GM19328 (cell line): ENCODE measurements around the gene ST6GALNAC3.

Experiments used
- ATAC-seq: cut with Tn5 transposase; IDR thresholded peaks from one replicate; pipeline ENCODE4 v1.9.1; 2021; ENCODE audit warnings: mild to moderate bottlenecking, moderate library complexity; ENCODE audit not compliant: unreplicated experiment

The ST6GALNAC3 gene

DNA sequence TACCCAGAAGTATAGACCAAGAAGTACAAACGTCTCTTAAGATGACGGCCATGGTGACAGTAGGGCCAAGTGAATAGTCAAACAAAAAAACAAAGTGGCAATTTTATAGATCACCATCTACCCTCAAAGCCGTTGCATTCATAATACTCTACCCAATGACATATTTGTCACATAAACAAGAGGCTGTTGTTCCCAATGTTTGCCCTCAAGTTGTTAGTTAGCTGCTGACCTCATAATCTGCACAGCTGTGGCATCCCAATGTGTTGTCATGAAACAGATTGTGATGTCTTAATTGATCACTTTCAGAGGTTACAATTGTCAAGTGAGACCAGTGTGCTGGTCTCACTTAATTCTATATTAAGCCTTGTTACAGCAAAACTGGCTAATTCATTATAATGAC is 333.8 kb downstream of the ST6GALNAC3 start:
- no peak for ATAC-seq

DNA sequence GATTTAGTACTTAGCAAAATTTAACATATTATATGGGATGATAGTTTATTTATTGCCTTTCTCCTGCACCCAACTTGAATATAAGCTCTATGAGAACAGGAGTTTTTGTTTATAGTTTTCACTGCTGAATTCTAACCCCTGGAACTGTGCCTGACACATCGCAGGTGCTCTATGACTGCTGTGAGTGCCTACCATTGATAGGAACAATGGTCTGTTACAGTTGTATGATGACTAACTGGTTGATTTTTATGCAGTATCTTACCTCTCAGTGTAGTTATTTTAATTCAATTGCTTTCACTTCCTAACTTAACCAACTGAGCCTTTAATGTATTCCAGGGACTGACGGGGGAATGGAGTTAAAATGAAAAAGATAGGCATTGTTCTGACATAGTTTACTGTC is 336.0 kb downstream of the ST6GALNAC3 start:
- ATAC-seq = no peak

DNA sequence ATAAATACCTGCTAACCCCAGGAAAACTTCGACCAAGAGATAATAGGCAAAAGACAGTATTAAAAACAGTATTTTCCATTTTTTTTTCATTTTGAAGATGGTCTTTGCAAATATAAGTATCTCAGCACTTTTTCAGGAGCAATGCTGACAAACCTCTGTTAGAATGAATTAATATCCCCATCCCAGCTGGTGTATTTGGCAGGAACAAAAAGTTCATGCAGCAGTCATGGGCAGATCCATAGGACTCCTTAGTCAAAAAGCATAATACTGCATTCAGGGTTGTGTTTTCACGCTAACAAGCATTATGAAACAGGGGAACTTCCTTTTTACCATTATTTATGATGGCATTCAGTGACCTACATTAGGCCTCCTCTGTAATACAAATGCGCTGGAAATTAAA is 344.0 kb downstream of the ST6GALNAC3 start:
- no peak for ATAC-seq

DNA sequence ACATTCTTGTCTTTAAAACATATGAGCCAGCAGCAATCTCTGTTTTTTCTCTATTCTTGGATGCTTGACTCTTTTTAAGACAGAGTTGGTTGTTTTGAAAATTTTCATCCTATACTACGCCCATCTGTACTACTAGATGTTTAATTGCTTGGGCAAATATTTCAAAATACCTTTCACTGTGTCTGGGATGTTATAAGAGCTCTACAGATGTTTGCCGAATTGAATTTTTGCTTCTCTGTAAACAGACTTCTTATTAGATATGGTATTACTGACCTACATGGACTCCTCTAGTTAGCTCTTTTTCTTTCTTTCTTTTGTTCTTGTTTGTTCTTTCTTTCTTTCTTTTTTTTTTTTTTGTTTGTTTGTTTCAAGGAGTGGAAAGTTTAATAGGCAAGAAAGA is 345.1 kb downstream of the ST6GALNAC3 start:
- no peak for ATAC-seq

DNA sequence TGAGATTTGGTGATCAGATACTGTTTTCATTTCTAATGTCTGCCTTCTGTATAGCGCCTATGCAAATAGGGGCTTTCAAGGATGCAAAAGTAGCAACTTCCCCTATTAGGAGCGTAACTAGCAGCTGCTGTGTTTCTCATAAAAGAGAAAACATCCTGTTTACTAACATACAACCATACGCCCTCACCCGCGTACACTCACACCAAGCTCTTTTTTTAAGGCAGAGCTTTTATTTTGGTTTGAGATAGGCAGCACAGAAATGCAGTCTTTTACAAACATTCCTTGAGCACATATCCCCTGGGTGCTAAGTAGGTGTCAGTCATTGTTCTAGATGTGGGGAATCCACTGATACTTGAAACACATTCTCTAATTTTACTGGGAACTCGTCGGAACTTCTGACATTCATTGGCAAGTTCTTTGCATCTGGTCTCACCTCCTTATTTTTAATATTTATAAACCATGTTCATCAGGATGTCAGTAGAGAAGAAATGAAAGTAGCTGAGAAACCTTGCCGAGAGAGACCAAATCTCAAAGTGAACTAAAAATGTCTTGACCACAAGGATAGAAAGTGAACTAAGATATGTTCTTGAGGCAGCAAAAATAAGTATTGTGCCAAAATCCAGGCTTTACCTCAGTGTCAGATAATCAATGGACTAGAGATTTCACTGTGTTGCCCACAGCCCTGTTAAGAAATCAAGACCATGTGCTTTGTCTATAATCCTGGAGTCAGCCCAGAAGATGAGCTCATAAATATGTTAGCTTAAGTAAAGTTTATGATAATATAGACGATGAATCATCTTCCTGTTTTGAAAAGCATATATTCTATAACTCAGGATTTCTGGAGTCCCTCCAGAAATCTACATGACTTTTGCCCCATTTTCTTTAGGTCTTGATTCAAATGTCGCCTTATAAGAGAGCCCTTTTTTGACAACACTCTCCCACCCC is 350.9 kb downstream of the ST6GALNAC3 start:
- peak; percentile 54 for ATAC-seq

DNA sequence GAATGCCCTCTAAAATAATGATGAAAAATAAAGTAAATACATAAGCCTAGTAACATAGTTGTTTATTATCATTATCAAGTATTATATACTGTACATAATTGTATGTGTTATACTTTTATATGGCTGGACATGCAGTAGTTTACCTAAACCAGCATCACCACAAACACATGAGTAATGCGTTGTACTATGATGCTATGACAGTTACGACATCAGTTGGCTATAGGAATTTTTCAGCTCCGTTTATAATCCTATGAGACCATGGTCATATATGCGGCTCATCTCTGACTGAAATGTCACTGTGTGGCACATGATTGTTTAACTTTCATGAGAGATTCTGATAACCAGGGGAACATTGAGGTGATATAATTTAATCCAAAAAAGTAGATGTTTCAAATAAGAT is 352.1 kb downstream of the ST6GALNAC3 start:
- no peak for ATAC-seq

DNA sequence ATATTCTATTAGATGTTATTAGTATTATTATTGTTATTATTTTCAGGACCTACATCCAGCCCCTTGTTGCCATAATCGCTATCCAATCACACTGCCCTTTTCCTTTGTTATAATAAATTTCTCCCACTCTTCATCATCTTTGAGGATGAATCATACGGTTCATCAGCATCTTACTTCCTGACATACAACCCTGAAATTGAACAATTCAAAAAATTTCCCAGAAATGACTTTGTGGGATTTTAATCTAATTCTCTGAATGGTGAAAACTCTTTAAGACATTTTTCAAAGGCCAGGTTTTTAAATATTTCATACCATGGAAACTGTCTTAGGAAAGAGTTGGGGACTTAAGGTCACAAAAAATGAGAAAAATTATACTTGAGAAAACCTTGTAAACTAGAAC is 353.5 kb downstream of the ST6GALNAC3 start:
- ATAC-seq = no peak

DNA sequence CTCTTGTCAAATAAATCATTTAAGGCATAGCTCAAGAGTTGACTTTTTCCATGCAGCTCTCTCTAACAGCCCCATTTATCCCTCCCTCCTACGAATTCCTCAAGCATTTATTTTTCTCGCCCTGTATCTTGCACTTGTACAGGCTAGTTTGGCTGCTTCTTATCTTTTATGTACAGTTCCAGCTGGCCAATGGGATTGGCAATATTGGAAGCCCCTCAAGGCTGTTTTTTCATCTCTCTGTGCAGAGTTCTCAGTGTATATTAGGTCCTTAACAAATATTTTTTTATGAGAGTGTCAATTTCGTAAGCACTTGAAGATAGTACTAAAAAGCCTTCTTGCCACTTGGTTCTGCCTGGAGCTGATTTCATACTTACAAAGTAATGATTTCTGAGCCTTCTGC is 356.0 kb downstream of the ST6GALNAC3 start:
- ATAC-seq = no peak

DNA sequence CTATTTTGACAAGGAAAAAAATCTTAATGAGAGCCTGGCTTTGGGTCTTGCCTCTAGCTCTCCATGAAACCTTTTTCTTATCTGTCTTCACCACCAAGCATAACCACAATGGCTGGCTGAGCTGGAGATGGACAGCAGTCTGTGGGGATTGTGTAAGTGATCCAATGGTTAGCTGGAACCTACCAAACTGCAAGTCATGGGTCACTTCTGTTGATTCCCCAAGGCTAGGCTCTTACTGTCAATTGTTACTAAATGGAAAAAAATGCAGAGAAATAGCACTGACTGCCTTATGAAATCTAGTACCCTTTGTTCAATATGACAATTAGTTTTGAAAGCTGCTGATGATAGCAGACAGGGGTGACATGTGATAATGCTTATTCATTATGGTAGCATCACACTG is 359.0 kb downstream of the ST6GALNAC3 start:
- ATAC-seq = no peak

DNA sequence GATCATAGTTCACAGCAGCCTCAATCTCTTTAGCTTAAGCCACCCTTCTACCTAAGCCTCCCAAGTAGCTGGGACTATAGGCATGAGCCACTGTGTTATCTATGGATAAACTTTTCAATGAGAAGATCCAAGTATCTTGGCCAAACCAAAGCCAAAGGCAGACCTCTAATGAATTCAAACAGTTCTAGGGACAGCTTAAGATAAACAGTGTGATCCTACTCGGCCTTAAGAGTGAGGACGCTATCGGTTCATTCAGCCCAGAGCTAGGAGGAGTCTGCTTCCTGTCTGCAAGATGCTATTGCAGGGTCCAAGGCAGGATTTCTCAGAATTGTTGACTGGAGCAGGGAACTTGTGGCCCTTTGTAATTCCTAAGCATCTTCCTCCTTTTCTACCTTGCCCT is 368.7 kb downstream of the ST6GALNAC3 start:
- no peak for ATAC-seq

DNA sequence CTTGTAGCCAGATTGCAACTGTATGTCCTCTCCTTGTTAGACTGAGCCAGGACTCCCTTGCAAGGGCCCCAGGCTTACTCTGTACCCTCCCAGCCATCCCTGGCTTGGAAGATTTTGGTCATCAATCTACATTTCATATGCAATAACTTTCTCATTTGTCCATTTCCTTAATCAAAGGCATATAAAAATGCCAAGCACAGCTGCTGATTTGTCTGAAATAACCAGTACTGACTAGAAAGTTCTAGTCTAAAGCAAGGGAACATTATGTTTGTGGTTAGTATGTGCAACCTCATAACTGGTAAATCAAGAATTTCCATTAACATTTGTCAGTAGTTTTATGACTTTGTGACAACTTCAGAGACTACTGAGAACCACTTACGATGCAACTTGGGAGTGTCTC is 370.2 kb downstream of the ST6GALNAC3 start:
- no peak for ATAC-seq

DNA sequence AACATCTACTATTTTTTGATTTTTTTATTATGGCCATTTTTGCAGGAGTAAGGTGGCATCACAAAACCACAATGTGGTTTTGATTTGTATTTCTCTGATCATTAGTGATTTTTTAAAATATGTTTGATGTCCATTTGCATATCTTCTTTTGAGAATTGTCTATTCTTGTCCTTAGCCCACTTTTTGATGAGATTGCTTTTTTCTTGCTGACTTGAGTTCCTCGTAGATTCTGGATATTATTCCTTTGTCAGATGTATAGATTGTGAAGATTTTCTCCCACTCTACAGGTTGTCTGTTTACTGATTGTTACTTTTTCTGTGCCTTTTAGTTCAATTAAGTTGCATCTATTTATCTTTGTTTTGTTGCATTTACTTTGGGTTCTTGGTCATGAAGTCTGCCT is 375.7 kb downstream of the ST6GALNAC3 start:
- ATAC-seq = no peak

DNA sequence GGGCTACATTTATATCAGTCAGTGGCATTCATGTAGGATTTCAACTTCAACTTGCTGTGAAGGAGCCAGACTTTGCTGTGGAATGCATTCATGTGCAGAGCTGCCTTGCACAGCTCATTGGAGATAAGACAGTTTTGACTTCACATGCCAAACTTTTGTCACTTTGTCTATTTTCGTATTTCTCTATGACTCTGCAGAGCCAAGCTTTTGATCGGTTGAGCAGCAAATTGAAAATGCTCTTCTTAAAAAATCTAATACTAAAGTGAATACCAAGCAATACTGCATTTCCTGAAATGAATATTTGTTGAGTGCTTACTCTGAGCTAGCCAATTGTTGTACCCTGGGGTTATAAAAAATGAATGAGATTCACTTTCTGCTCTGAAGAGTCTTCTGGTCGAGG is 388.7 kb downstream of the ST6GALNAC3 start:
- ATAC-seq = no peak

DNA sequence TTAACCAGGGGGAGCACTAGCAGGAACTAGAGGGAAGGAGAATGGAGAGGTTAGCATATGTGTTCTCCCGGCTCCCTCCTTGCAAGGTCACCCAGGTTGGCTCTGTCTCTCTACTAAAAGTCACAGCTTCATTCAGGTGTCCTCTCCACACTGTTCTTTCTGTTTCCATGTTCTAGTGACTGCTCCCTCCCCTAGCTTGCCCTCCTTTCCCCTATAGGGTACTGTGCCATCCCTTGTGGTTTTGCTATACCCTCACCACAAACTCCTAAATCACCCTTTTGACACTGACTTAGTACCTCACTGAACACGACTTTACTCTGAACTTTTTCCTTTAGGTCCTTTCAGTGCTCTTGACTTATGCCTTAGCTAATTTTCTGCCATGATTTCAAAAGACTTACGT is 389.3 kb downstream of the ST6GALNAC3 start:
- no peak for ATAC-seq

DNA sequence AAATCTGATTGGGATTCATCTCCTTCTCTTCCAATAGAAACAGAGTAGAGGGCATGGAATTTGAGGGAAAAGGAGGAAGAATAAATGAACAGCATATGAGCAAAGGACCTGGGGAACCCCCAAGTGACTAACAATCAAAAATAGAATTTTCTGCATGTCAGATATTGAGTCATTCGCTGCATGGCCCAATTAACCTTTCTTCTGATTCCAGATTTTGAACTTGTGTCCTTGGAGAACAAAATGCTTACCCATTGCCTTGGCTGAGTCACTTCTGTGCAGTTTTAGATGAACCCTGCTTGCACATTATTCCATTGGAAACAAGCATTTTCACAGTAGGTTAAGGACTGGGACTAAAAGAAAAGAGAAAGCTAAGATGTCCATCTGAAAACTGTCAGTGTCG is 390.5 kb downstream of the ST6GALNAC3 start:
- ATAC-seq = no peak

DNA sequence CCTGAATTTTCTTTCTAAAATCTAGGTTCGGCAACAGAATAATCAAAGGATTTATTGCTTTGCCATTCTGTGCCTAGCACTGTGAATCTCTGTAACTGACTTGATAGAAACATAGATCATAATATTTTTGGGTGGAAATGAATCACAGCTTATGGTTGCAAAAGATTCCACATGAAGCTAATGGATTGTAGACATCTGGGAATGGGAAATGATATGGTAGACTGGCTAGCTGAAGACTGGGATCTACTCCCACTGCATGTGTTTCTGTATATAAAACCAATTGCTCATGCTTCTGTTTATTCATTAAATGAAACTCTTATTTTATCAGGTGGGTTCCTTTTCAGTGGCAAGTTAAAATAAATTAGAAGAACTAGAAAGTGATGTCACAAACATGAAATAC is 395.6 kb downstream of the ST6GALNAC3 start:
- ATAC-seq = no peak

DNA sequence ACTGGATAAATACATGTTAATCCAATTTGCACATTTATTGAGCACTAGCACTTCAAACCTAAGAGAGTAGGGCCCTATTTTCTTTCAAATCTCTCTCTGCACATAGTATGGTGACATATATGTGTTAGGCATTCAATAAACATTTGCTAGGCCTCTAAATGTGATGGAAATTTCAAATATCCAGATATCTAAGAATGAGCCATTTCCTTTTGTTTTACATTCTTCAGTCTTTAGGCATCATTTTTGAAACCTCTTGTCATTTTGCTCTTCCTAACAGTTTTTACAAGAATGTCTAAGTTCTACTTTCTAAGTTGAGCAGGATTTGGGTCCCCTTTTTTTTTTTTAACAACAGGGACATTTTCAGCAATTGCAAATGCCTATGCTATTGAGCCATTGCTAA is 397.0 kb downstream of the ST6GALNAC3 start:
- ATAC-seq = no peak

DNA sequence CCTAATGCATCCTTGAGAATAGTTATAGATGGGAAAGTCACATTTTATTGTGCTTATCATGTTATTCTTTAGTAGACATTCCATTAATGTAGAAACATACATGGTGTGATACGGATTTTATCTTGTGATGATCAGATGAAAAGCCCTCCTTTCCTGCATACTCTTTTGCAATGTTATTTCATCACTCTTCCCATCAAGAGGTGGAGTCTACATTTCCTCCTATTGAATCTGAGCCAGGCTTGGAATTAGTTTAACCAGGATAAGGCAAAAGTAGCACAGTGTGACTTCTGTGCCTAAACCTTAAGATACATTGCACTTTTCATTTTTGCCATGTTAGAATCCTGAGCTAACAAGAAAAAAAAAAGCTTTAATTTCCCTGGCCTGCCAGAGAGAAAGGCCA is 399.0 kb downstream of the ST6GALNAC3 start:
- no peak for ATAC-seq

DNA sequence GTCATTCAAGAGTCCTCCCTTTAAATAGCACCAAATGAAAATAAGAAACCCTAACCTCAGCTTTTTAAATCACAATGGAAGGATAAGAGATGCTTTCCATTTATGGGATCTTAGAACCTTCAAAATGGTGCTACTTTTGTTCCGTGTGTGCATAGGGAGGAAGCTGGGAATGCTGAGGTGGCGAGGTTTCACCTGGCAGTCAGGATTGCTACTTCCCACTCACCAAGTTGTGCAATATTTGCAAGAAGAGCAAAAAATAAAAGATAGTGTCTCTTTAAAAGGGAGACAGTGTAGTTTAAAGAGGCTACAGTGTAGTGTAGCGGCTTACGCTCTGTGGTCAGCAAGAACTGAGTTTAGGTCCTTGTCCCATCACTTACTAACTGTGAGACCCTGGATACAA is 400.4 kb downstream of the ST6GALNAC3 start:
- ATAC-seq = no peak

DNA sequence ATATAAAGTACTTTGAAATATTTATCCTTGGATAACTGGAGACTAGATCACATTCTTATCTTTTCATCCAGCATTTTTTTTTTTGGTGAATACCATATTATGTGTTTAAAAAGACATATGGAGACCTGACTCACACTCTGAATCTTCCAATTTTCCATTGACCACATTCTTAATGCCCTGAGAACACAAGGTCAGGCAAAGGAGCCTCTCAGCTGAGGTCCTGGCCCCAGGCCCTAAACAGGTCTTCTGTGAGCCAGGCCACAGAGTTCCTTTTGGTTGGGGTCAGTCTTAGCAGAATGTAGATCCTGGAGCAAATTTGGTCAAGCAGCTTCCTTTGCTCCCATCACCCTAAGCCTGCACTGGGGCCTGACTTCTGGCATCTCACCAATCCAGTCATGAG is 402.6 kb downstream of the ST6GALNAC3 start:
- ATAC-seq = no peak

DNA sequence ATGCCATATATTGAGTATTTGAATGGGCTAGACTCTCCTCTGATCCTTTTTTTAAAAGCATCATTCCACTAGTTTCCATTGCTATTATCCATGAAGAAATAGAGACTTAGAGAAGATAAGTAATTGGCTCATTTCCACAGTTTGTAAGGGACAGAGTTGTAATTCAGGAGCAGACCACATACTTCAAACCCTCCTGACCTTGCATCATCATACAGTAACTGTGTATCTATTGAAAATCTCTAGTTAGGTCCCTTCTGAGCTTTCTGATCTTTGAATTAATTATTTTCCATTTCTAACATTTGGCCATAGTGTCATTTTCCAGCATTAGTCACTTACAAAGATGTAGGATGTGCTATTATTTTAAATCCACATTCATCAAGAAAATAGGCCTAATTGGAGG is 406.3 kb downstream of the ST6GALNAC3 start:
- ATAC-seq = no peak

DNA sequence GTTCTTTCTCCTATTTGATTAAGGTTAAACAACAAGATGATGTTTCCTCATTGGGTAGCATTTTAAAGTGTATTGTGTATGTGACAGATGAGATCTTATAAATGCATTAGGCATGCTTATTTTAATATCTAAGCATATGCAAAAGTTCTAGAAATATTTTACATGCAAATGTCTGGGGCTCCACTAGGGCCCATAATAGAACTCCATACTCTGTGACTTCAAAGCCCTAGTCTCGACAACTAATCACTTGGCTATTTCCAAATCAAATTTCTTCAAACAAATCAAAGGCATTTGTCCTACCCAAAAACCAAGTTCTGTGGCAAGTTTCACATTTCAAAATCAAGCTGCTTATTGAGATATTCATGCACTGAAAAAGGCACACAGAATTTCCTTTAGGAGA is 407.1 kb downstream of the ST6GALNAC3 start:
- no peak for ATAC-seq

DNA sequence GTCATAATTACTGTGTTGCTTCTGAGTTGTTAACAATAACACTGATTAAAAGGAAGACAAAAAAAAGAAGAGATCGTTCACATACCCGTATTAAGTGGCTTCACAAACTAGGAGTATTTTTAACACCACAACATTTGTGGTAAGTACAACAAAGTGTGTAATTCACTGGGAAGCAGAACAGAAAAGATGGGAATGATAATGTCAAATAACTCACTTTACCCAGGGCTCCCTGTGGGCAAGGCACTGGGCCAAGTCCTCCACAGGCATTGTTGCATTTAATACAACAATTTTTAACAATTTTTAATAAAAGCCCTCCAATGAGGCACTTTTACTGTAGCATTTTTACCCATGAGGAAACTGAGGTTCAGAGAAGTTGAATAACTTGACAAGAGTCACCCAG is 407.7 kb downstream of the ST6GALNAC3 start:
- ATAC-seq = no peak
